Kidney (tissue), 14 donors: ENCODE measurements around the gene GPC5. TPM values are rescaled to one million over a fixed set of nuclear protein-coding genes. Genes with fewer than 3 reads are reported as not detected.

ENCODE experiments used
- DNase-seq, 5 donors: peaks; one replicate each; pipeline ENCODE4 v3.0.0-alpha.2; 2013 to 2020
- FAIRE-seq: peaks from 2 replicates; lab custom pipeline; 2012; peaks lifted over from hg19 to GRCh38; lab: Jason Lieb, UNC
- H3K27ac ChIP-seq, 2 donors: one replicate each; pipeline ENCODE4 v1.7.0; 2013; ENCODE audit warnings: low read depth in 2 of 2, low read length in 2 of 2, inconsistent platforms in 1 of 2
- H3K27me3 ChIP-seq: one replicate; pipeline ENCODE4 v1.7.1; 2013; ENCODE audit warnings: low read length, inconsistent platforms; ENCODE audit not compliant: control insufficient read depth, insufficient read depth
- H3K36me3 ChIP-seq, 3 donors: one replicate each; pipeline versions ENCODE4 v1.7.0 to v1.7.1; 2013; ENCODE audit warnings: low read length in 3 of 3, control low read depth in 1 of 3, inconsistent platforms in 1 of 3; ENCODE audit not compliant: insufficient read depth in 3 of 3, control insufficient read depth in 2 of 3
- H3K4me1 ChIP-seq, 3 donors: one replicate each; pipeline versions ENCODE4 v1.7.0 to v1.7.1; 2013; ENCODE audit warnings: low read length in 3 of 3, inconsistent platforms in 1 of 3, low read depth in 1 of 3; ENCODE audit not compliant: control insufficient read depth in 2 of 3, insufficient read depth in 2 of 3
- H3K4me3 ChIP-seq, 3 donors: one replicate each; pipeline versions ENCODE4 v1.7.0 to v1.8.1; 2013; ENCODE audit warnings: low read length in 3 of 3, control low read depth in 1 of 3, inconsistent platforms in 1 of 3
- H3K9ac ChIP-seq, 3 donors: one replicate each; pipeline versions ENCODE4 v1.7.0 to v1.7.1; 2013; ENCODE audit warnings: low read length in 3 of 3, control low read depth in 1 of 3, inconsistent platforms in 1 of 3
- H3K9me3 ChIP-seq, 3 donors: one replicate each; pipeline versions ENCODE4 v1.7.0 to v1.7.1; 2013; ENCODE audit warnings: low read length in 3 of 3, control low read depth in 1 of 3, inconsistent platforms in 1 of 3; ENCODE audit not compliant: control insufficient read depth in 2 of 3, insufficient read depth in 1 of 3
- CTCF ChIP-seq: IDR thresholded peaks from 3 replicates; pipeline ENCODE4 v1.5.1; 2012; ENCODE audit warnings: mild to moderate bottlenecking, moderate library complexity, borderline replicate concordance; ENCODE audit not compliant: insufficient read depth; ENCODE audit errors: extremely low read depth
- intact Hi-C: fragments of 100-400 bp; cut with DNase I; formaldehyde crosslinking; loops from one replicate; pipeline ENCODE4 v1.11.1; 2022
- polyA plus RNA-seq: library from polyadenylated mRNA; stranded (reverse); fragments of 350-450 nt; fragmentation: Illumina TruSeq; extraction: RNeasy Lipid Tissue Mini Kit (QIAGEN cat#74804); gene quantifications from one replicate; pipeline ENCODE4 v1.2.3, GENCODE V29; 2014; ENCODE audit warnings: low read depth, low replicate concordance; ENCODE audit not compliant: insufficient read depth
- total RNA-seq: library from RNA; stranded (reverse); fragmentation: NEBNext Ultra II Directional; extraction: Animal tissue kit (Norgen Biotek cat#: 25700); gene quantifications from one replicate; pipeline ENCODE4 v1.2.1, GENCODE V29; 2021
- donor health status: control.
- donor health status: control.
- donor health status: control.
- donor health status: control.
- donor health status: control.
- donor health status: DM: yes; HTN: yes; CAD: no.
- donor health status: Normal renal cell carcinoma (clear cell type).

Gene GPC5
- total and polyA plus RNA-seq, 2 donors from 2014 or later: 0.47 to 6.8 TPM

- intact Hi-C loops: no loop called here
- no peak for TF ChIP-seq CTCF
- DNase-seq: peak in 2 of 5 donors; percentile 16 to 44
- no peak overlapping the region for H3K4me3 ChIP-seq
- FAIRE-seq: no peak
- H3K27ac ChIP-seq: no peak overlapping the region
- H3K9me3 ChIP-seq: no peaks in the 10 kb centered on the region
- no peaks in the 10 kb centered on the region for H3K4me1 ChIP-seq
- no peaks in the 10 kb centered on the region for H3K36me3 ChIP-seq
- H3K9ac ChIP-seq: no peak overlapping the region
- H3K27me3 ChIP-seq: no peaks in the 10 kb centered on the region
These were observed 863.8 kb downstream of the GPC5 start for GRCh38 chr13:92262100-92262788.

DNA sequence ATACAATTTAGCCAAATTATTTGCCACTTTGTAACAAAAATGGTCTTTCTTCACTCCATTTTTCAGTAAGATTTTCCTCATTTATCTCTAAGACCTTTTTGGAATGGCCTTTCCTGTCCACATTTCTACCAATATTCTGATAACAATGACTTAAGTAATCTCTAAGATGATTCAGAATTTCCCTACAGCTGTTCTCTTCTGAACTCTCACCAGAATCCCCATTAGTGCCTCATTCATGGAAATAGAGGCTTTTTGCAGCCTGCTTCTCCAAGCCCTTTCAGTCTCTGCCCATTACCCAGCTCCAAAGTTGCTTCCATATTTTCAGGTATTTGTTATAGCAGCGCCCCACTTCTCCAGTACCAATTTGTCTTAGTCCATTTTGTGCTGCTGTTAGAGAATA is 867.0 kb downstream of the GPC5 start:
- no peaks in the 10 kb centered on the region for H3K27me3 ChIP-seq
- no peak for FAIRE-seq
- H3K36me3 ChIP-seq: no peaks in the 10 kb centered on the region
- no peak for DNase-seq
- intact Hi-C loops: no loop called here
- H3K4me1 ChIP-seq: no peaks in the 10 kb centered on the region
- no peak overlapping the region for H3K27ac ChIP-seq
- no peak for TF ChIP-seq CTCF
- no peak overlapping the region for H3K9ac ChIP-seq
- H3K4me3 ChIP-seq: no peak overlapping the region
- H3K9me3 ChIP-seq: no peaks in the 10 kb centered on the region

DNA sequence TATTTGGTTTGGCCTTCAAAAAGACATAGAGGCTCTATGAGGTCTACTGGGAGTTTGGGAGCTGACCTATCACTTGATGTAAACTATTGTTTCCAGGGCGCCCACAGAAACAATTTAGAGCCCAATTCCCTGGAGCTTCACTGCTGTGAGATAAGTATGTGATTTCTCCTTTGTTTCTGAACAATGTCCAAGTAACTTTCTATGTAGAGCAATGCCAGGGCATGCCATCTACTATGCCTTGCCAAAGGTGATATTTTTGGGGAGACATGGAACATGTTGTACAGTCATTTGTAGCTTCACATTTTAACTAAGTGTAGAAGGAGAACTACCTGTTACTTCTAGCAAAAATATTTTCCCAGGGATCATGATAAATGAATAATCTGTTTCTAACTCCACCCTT is 872.6 kb downstream of the GPC5 start:
- intact Hi-C loops: no loop called here
- FAIRE-seq: no peak
- H3K27me3 ChIP-seq: no peaks in the 10 kb centered on the region

More for the DNA sequence above, 872.6 kb downstream of the GPC5 start:
- H3K9ac ChIP-seq: no peak overlapping the region
- no peak for TF ChIP-seq CTCF
- H3K4me3 ChIP-seq: no peak overlapping the region
- H3K4me1 ChIP-seq: no peaks in the 10 kb centered on the region
- H3K9me3 ChIP-seq: no peaks in the 10 kb centered on the region
- H3K27ac ChIP-seq: no peak overlapping the region
- DNase-seq: no peak
- H3K36me3 ChIP-seq: no peaks in the 10 kb centered on the region
